Calu3 (cell line): ENCODE measurements around the gene SEZ6L. TPM values are rescaled to one million over a fixed set of nuclear protein-coding genes. Genes with fewer than 3 reads are reported as not detected.

Experiments used
- BruUV-seq: library from RNA; stranded (reverse); fragments of 400-500 nt; replicated peaks from 2 replicates; lab custom pipeline; 2021; lab: Mats Ljungman, UMichigan
- CTCF ChIA-PET: fragments of 300-600 bp; sonication (Branson Sonifier 250); formaldehyde crosslinking; loops from one replicate; lab custom pipeline; 2022; ENCODE audit warnings: antibody characterized with exemption; lab: Charles Lee
- DNase-seq: peaks from one replicate; pipeline ENCODE4 v3.0.0; 2022
- H3K27ac Mint-ChIP-seq: one replicate; pipeline ENCODE4 v1.8.0; 2022; ENCODE audit warnings: mixed read lengths; ENCODE audit not compliant: unreplicated experiment
- H3K27me3 Mint-ChIP-seq: one replicate; pipeline ENCODE4 v1.8.0; 2022; ENCODE audit warnings: mixed read lengths; ENCODE audit not compliant: unreplicated experiment
- H3K36me3 Mint-ChIP-seq: one replicate; pipeline ENCODE4 v1.8.0; 2022; ENCODE audit warnings: mild to moderate bottlenecking, moderate library complexity, mixed read lengths; ENCODE audit not compliant: insufficient read depth, unreplicated experiment
- H3K4me1 Mint-ChIP-seq: one replicate; pipeline ENCODE4 v1.8.0; 2022; ENCODE audit warnings: mild to moderate bottlenecking, low read depth, mixed read lengths; ENCODE audit not compliant: unreplicated experiment
- H3K4me3 Mint-ChIP-seq: one replicate; pipeline ENCODE4 v1.8.0; 2022; ENCODE audit warnings: mild to moderate bottlenecking, low read depth, moderate library complexity, mixed read lengths; ENCODE audit not compliant: unreplicated experiment
- H3K9me3 Mint-ChIP-seq: one replicate; pipeline ENCODE4 v1.8.0; 2022; ENCODE audit warnings: low read depth, mixed read lengths; ENCODE audit not compliant: unreplicated experiment
- intact Hi-C: fragments of 100-400 bp; cut with micrococcal nuclease; formaldehyde crosslinking; loops from one replicate; pipeline ENCODE4 v1.10.0; 2022; ENCODE audit not compliant: unreplicated experiment
- total RNA-seq: library from RNA; stranded (reverse); gene quantifications from 2 replicates; pipeline ENCODE4 v1.2.3, GENCODE V29; 2022
- TF ChIP-seq, protein P1 (sequence below): fragments of 200-600 bp; IDR thresholded peaks from one replicate; pipeline ENCODE4 v1.8.0; 2022; ENCODE audit warnings: antibody characterized with exemption; ENCODE audit not compliant: unreplicated experiment

The SEZ6L gene
- total RNA-seq, 1 experiment from 2014 or later = not detected

DNA sequence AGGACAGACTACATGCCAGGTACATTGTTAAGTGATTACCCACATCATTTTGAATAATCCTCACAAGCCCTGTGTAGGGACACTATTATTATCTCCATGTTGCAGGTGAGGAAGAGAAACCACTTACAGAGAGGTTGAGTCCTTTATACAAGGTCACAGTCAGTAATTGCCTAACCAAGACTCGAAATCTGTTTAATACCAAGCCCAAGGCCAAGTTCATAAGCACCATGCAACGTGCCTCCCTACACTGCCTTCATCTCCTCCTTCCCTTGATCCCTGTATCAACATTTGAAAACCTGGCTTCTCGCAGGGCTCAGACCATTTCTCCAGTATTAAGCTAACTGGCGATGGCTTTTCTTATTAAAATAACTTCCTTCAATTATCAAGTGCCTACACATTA is 41.7 kb upstream of the SEZ6L start:
- Mint-ChIP-seq H3K27me3 (peaks cover 84% of the 10 kb centered on the region), H3K9me3 (no peaks in the 10 kb centered on the region), H3K4me3 (no peak overlapping the region), H3K4me1 (no peaks in the 10 kb centered on the region), H3K36me3 (no peaks in the 10 kb centered on the region), H3K27ac (no peak overlapping the region)
- no TSS peak for BruUV-seq
- intact Hi-C loops = no loop called here
- TF ChIP-seq, protein P1, sequence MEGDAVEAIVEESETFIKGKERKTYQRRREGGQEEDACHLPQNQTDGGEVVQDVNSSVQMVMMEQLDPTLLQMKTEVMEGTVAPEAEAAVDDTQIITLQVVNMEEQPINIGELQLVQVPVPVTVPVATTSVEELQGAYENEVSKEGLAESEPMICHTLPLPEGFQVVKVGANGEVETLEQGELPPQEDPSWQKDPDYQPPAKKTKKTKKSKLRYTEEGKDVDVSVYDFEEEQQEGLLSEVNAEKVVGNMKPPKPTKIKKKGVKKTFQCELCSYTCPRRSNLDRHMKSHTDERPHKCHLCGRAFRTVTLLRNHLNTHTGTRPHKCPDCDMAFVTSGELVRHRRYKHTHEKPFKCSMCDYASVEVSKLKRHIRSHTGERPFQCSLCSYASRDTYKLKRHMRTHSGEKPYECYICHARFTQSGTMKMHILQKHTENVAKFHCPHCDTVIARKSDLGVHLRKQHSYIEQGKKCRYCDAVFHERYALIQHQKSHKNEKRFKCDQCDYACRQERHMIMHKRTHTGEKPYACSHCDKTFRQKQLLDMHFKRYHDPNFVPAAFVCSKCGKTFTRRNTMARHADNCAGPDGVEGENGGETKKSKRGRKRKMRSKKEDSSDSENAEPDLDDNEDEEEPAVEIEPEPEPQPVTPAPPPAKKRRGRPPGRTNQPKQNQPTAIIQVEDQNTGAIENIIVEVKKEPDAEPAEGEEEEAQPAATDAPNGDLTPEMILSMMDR = no peak
- CTCF ChIA-PET = interaction anchor here (1.2 kb wide), 1 partner anchor 8 kb away, joined by 3 read pairs; no protein-coding TSS in a partner anchor
- no peak for DNase-seq

DNA sequence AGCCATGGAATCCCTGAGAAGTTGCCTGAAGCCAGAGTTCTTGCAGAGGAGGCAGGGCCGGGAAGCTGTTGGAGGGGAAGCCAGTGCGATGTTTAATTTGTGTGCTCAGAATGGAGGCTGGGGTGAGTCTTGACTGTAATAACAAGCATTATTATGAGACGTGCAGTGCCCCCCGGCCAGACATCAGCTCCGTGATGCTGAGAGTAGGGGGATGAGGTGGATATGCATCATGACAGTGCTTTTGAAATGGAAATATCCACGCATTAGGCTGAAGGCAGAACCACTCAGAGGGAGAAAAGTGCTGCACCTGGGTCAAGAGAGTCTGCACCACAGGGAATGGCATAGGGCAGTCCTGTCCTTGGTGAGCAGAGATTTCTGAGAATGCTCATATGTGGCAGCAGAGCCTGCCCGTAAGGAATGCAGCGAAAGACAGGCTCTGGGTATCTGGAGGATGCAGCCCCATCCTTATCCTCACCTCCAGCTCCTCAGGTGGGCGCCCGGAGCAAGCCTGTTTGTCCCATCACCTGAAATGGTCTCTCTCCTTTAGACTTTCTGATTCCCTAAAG is 37.6 kb upstream of the SEZ6L start:
- no TSS peak for BruUV-seq
- Mint-ChIP-seq H3K9me3 (no peaks in the 10 kb centered on the region), H3K36me3 (no peaks in the 10 kb centered on the region), H3K27ac (no peak overlapping the region), H3K27me3 (peaks cover 52% of the 10 kb centered on the region), H3K4me1 (no peaks in the 10 kb centered on the region), H3K4me3 (no peak overlapping the region)
- TF ChIP-seq, protein P1 = no peak
- intact Hi-C loops = no loop called here
- DNase-seq = no peak
- CTCF ChIA-PET = no interaction called here

DNA sequence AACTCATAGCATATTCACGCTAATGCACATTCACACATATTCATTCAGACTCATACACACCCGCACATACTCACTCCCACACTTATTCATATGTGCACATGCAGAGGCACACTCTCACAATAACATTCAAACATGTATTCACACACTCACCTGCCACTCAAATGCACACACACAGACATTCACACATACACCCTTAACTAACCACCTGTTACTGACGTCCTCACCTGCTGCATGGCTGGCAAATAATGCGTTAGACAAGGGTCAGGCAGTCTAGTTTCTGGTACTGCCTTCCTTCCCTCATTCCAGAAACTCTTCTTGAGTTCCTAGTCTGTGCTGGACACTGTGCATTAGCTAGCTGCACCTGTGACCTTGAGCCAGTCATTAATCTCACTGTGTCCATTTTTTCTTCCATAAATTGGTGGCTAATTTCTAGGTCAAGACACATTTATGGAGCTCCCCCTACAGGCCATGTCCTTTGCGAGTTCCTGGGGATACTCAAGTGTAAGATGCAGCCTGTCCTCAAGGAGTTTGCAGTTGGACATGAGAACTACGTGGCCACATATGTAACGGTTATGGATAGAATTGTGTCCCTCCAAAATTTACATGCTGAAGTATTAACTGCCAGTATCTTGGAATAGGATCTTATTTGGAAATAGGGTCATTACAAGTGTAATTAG is 34.5 kb upstream of the SEZ6L start:
- Mint-ChIP-seq H3K9me3 (no peaks in the 10 kb centered on the region), H3K4me1 (no peaks in the 10 kb centered on the region), H3K4me3 (no peak overlapping the region), H3K36me3 (no peaks in the 10 kb centered on the region), H3K27ac (no peak overlapping the region), H3K27me3 (peaks cover 30% of the 10 kb centered on the region)
- TF ChIP-seq, protein P1 = no peak
- no peak for DNase-seq
- intact Hi-C loops = no loop called here
- CTCF ChIA-PET = interaction anchor here (1.1 kb wide), 1 partner anchor 8 kb away, joined by 3 read pairs; no protein-coding TSS in a partner anchor
- no TSS peak for BruUV-seq

DNA sequence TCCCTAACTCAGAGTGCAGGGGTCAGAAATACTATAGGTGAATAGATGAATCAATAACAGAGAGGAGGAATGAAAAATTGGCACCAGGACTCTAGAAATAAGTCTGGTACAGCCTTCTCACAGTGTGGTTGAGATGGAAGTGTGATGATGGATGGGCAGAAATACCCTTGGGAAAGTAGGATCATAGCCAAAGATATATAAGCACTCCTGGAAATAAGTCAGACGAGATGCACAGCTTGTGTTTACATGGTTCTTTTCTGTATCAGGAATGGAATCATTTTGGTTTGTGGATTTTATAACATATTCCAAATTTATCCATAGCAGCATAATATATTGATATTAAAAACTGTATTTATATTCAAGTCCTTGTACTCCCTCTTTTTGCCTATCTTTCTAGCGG is 33.5 kb upstream of the SEZ6L start:
- intact Hi-C loops = no loop called here
- Mint-ChIP-seq H3K36me3 (no peaks in the 10 kb centered on the region), H3K27ac (no peak overlapping the region), H3K9me3 (no peaks in the 10 kb centered on the region), H3K27me3 (peaks cover 31% of the 10 kb centered on the region), H3K4me3 (no peak overlapping the region), H3K4me1 (no peaks in the 10 kb centered on the region)
- CTCF ChIA-PET = interaction anchor here (0.6 to 1.1 kb wide), 2 partner anchors 9 to 196 kb away, joined by 3 read pairs; no protein-coding TSS in a partner anchor
- TF ChIP-seq, protein P1 = no peak
- BruUV-seq = no TSS peak
- DNase-seq = no peak
